Measurements from ENCODE around the gene EBPL. TPM values are rescaled to one million over a fixed set of nuclear protein-coding genes. Genes with fewer than 3 reads are reported as not detected.

Gene EBPL
- polyA plus RNA-seq, 2 of the 4 experiments (the other 2 are of a cell fraction), result 53.1 to 95.0 TPM

- TF ChIP-seq RARB (CRISPR knock-in tag; IDR thresholded peaks at IDR 0.05), result no peak
- TF ChIP-seq CBX2 (IDR thresholded peaks at IDR 0.05; ENCODE audit: borderline replicate concordance, low read depth), result no peak
Observed at GRCh38 chr13:49670828-49671227, 20.5 kb downstream of the EBPL start (continued).

GRCh38 chr13:49669735-49670309 lies 21.5 kb downstream of the EBPL start:
- ChIA-PET POLR2A (no interaction called here), CTCF (interaction anchor here (0.7 to 1.5 kb wide), 5 partner anchors 10 to 182 kb away, joined by 3 to 4 read pairs (median 3); no protein-coding TSS in a partner anchor)
- Histone ChIP-seq H3K9me3 (no peaks in the 10 kb centered on the region), H3K4me2 (no peak overlapping the region), H3K27ac (no peak overlapping the region), H3K4me1 (peaks cover 14% of the 10 kb centered on the region; the same call in 2 of the 3 replicates), H3K4me3 (no peak overlapping the region)
- WGBS (ENCODE audit: missing lambda C conversion rate), result 44% methylated on average over 5 of the region's 5 CpGs
- peak; percentile 97 to 99 for ATAC-seq
- no peak for FAIRE-seq
- peak; percentile 28 to 73 for DNase-seq (ENCODE audit: low read depth in 1 of 2, low spot score in 1 of 2)
- no peak for TF ChIP-seq ZSCAN20 (CRISPR knock-in tag; IDR thresholded peaks at IDR 0.05)
- TF ChIP-seq, protein P1, sequence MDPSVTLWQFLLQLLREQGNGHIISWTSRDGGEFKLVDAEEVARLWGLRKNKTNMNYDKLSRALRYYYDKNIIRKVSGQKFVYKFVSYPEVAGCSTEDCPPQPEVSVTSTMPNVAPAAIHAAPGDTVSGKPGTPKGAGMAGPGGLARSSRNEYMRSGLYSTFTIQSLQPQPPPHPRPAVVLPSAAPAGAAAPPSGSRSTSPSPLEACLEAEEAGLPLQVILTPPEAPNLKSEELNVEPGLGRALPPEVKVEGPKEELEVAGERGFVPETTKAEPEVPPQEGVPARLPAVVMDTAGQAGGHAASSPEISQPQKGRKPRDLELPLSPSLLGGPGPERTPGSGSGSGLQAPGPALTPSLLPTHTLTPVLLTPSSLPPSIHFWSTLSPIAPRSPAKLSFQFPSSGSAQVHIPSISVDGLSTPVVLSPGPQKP (IDR thresholded peaks at IDR 0.05; ENCODE audit: low read depth, low read length), result no peak
- TF ChIP-seq, protein P2, sequence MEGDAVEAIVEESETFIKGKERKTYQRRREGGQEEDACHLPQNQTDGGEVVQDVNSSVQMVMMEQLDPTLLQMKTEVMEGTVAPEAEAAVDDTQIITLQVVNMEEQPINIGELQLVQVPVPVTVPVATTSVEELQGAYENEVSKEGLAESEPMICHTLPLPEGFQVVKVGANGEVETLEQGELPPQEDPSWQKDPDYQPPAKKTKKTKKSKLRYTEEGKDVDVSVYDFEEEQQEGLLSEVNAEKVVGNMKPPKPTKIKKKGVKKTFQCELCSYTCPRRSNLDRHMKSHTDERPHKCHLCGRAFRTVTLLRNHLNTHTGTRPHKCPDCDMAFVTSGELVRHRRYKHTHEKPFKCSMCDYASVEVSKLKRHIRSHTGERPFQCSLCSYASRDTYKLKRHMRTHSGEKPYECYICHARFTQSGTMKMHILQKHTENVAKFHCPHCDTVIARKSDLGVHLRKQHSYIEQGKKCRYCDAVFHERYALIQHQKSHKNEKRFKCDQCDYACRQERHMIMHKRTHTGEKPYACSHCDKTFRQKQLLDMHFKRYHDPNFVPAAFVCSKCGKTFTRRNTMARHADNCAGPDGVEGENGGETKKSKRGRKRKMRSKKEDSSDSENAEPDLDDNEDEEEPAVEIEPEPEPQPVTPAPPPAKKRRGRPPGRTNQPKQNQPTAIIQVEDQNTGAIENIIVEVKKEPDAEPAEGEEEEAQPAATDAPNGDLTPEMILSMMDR (IDR thresholded peaks at IDR 0.05), result peak; percentile 67
- no peak for TF ChIP-seq MYC (IDR thresholded peaks at IDR 0.05; ENCODE audit: borderline replicate concordance, low read length)
- TF ChIP-seq CBX2 (IDR thresholded peaks at IDR 0.05; ENCODE audit: borderline replicate concordance, low read depth), result no peak
- 0 out of 2 replicates have a peak, but pooled peaks have one; percentile 21 for TF ChIP-seq MAX (IDR thresholded peaks at IDR 0.05)
- TF ChIP-seq SMC3 (IDR thresholded peaks at IDR 0.05), result peak; percentile 66
- no peak for TF ChIP-seq CEBPB (IDR thresholded peaks at IDR 0.05)
- TF ChIP-seq POLR2A (IDR thresholded peaks at IDR 0.05; ENCODE audit: low read length), result no peak
- peak; percentile 75 to 82 for TF ChIP-seq RAD21 (conservative IDR thresholded peaks at IDR 0.05 in 1 of 2, IDR thresholded peaks at IDR 0.05 in 1 of 2)
- TF ChIP-seq EHF (CRISPR knock-in tag; IDR thresholded peaks at IDR 0.05), result no peak
- no peak for TF ChIP-seq CBX8 (IDR thresholded peaks at IDR 0.05)

GRCh38 chr13:49667773-49668172 lies 23.5 kb downstream of the EBPL start:
- ChIA-PET CTCF (no interaction called here), POLR2A (no interaction called here)
- 73% methylated on average over 1 of the region's 2 CpGs for WGBS (ENCODE audit: missing lambda C conversion rate)
- Histone ChIP-seq H3K9me3 (no peaks in the 10 kb centered on the region), H3K27ac (no peak overlapping the region), H3K4me2 (no peak overlapping the region), H3K4me3 (no peak overlapping the region), H3K4me1 (peaks cover 14% of the 10 kb centered on the region; the same call in 2 of the 3 replicates)
- no peak for FAIRE-seq
- no peak for DNase-seq (ENCODE audit: low read depth in 1 of 2, low spot score in 1 of 2)
- no peak for TF ChIP-seq FOSL2 (IDR thresholded peaks at IDR 0.05)
- no peak for TF ChIP-seq FOSL2 (CRISPR knock-in tag; IDR thresholded peaks at IDR 0.05)
- TF ChIP-seq ZSCAN20 (CRISPR knock-in tag; IDR thresholded peaks at IDR 0.05), result no peak
- TF ChIP-seq ESRRA (IDR thresholded peaks at IDR 0.05; ENCODE audit: borderline replicate concordance, low read length), result no peak
- TF ChIP-seq EHF (CRISPR knock-in tag; IDR thresholded peaks at IDR 0.05), result no peak
- no peak for TF ChIP-seq ATOH8 (CRISPR knock-in tag; IDR thresholded peaks at IDR 0.05; ENCODE audit: low read depth)
- TF ChIP-seq JUN (IDR thresholded peaks at IDR 0.05), result no peak
- no peak for TF ChIP-seq RNF2 (IDR thresholded peaks at IDR 0.05; ENCODE audit: borderline replicate concordance, low read depth)
- no peak for TF ChIP-seq CBX2 (IDR thresholded peaks at IDR 0.05; ENCODE audit: borderline replicate concordance, low read depth)
- TF ChIP-seq HOXA7 (CRISPR knock-in tag; IDR thresholded peaks at IDR 0.05), result no peak
- TF ChIP-seq, protein P1 (IDR thresholded peaks at IDR 0.05; ENCODE audit: low read depth, low read length), result no peak
- TF ChIP-seq RCOR1 (IDR thresholded peaks at IDR 0.05; ENCODE audit: low read depth, low read length), result no peak
- TF ChIP-seq, protein P3, sequence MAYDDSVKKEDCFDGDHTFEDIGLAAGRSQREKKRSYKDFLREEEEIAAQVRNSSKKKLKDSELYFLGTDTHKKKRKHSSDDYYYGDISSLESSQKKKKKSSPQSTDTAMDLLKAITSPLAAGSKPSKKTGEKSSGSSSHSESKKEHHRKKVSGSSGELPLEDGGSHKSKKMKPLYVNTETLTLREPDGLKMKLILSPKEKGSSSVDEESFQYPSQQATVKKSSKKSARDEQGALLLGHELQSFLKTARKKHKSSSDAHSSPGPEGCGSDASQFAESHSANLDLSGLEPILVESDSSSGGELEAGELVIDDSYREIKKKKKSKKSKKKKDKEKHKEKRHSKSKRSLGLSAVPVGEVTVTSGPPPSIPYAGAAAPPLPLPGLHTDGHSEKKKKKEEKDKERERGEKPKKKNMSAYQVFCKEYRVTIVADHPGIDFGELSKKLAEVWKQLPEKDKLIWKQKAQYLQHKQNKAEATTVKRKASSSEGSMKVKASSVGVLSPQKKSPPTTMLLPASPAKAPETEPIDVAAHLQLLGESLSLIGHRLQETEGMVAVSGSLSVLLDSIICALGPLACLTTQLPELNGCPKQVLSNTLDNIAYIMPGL (CRISPR knock-in tag; IDR thresholded peaks at IDR 0.05; ENCODE audit: borderline replicate concordance), result no peak
- ATAC-seq, result peak in 1 of 2 experiments; percentile 36; a peak in 2 of 6 replicates

All from A549 (cell line).